Pons (tissue), 1 donor: ENCODE data around the gene UBXN11.

ENCODE experiments used
- DNase-seq: peaks from one replicate; pipeline ENCODE4 v3.0.0-alpha.2; 2016; ENCODE audit warnings: low spot score

Gene UBXN11

GRCh38 chr1:26268290-26269197 is 37.9 kb downstream of the UBXN11 start:
- no peak for DNase-seq

- no peak for DNase-seq
Observed at GRCh38 chr1:26265405-26265804, 41.0 kb downstream of the UBXN11 start.

GRCh38 chr1:26263212-26263611 is 43.2 kb downstream of the UBXN11 start:
- no peak for DNase-seq

- DNase-seq: peak; percentile 60
Observed at GRCh38 chr1:26259578-26259977, 46.9 kb downstream of the UBXN11 start.

- no peak for DNase-seq
Observed at GRCh38 chr1:26259005-26259404, 47.4 kb downstream of the UBXN11 start.

- no peak for DNase-seq
Observed at GRCh38 chr1:26257222-26257621, 49.2 kb downstream of the UBXN11 start.

GRCh38 chr1:26254404-26254803 is 52.0 kb downstream of the UBXN11 start:
- no peak for DNase-seq

- DNase-seq: no peak
Observed at GRCh38 chr1:26252718-26253117, 53.7 kb downstream of the UBXN11 start.

GRCh38 chr1:26239936-26240335 is 66.5 kb downstream of the UBXN11 start:
- DNase-seq: peak; percentile 89

GRCh38 chr1:26237230-26237966 is 69.0 kb downstream of the UBXN11 start:
- DNase-seq: no peak

GRCh38 chr1:26234644-26235370 is 71.6 kb downstream of the UBXN11 start:
- peak; percentile 37 for DNase-seq

GRCh38 chr1:26233903-26234643 is 72.4 kb downstream of the UBXN11 start, which contains the start of gene CEP85:
TSS of gene CEP85 (plus strand) at chr1:26234200. CDS start at chr1:26239784, 5,584 bp downstream.
- peak; percentile 96 for DNase-seq
